Measurements from ENCODE around the gene GOPC.

DNA sequence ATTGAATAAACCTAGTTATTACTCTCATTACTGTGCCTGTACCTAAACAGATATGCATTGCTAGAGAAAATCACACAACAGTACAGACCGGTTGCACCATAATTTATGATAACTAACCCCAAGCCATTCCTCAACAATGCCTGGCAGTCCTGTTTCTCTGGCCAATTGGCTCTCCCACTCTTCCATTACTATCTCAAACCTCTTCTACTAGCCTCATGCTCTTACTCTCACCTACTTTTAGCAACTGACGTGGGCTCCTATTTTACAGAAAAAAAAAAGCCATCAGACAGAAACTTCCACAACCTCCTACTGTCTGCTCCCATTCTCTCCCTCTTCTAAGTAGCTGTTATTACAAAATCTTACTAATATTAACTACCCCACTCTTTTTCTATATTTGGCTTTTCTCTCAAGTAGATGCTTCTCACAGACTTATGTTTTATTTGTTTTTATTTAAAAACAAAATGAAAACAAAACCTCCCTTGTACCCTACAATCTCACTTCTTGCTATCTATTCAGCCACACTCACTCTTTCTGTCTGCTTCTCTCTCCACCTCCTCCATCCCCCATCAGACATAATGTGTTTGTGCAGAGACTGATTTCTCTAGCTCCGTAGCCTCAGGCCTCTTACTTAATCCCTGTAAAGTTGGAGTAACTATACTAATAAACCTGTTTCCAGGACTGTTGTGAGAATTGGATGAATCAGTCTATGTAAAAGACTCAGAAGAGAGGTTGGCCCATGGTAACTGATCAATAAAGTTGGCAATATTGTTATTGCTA is 9.1 kb downstream of the GOPC start:
- TF ChIP-seq POLR2AphosphoS5 (IDR thresholded peaks at IDR 0.05; ENCODE audit: low read depth, low read length) (no peak), SIN3A (IDR thresholded peaks at IDR 0.05; ENCODE audit: borderline replicate concordance, insufficient read depth, low read length) (no peak), TAF1 (IDR thresholded peaks at IDR 0.05; ENCODE audit: borderline replicate concordance, insufficient read depth, low read length) (no peak)
- TF ChIP-seq, protein P1, sequence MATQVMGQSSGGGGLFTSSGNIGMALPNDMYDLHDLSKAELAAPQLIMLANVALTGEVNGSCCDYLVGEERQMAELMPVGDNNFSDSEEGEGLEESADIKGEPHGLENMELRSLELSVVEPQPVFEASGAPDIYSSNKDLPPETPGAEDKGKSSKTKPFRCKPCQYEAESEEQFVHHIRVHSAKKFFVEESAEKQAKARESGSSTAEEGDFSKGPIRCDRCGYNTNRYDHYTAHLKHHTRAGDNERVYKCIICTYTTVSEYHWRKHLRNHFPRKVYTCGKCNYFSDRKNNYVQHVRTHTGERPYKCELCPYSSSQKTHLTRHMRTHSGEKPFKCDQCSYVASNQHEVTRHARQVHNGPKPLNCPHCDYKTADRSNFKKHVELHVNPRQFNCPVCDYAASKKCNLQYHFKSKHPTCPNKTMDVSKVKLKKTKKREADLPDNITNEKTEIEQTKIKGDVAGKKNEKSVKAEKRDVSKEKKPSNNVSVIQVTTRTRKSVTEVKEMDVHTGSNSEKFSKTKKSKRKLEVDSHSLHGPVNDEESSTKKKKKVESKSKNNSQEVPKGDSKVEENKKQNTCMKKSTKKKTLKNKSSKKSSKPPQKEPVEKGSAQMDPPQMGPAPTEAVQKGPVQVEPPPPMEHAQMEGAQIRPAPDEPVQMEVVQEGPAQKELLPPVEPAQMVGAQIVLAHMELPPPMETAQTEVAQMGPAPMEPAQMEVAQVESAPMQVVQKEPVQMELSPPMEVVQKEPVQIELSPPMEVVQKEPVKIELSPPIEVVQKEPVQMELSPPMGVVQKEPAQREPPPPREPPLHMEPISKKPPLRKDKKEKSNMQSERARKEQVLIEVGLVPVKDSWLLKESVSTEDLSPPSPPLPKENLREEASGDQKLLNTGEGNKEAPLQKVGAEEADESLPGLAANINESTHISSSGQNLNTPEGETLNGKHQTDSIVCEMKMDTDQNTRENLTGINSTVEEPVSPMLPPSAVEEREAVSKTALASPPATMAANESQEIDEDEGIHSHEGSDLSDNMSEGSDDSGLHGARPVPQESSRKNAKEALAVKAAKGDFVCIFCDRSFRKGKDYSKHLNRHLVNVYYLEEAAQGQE (IDR thresholded peaks at IDR 0.05; ENCODE audit: insufficient read depth in 1 of 2, low read depth in 2 of 2, low read length in 2 of 2): no peak

Measured in PFSK-1 (cell line).